ENCODE data around the gene OR51E1.

GRCh38 chr11:4611986-4612385, 31.8 kb upstream of the OR51E1 start:
- TF ChIP-seq CTCF (IDR thresholded peaks at IDR 0.05 in 4 of 5, conservative IDR thresholded peaks at IDR 0.05 in 1 of 5) (no peak), POLR2A (IDR thresholded peaks at IDR 0.05) (no peak)
